ENCODE measurements around the gene OR13C2. TPM values are rescaled to one million over a fixed set of nuclear protein-coding genes. Genes with fewer than 3 reads are reported as not detected.

OR13C2 gene
- total RNA-seq (2022; extraction: Qiagen RNA extraction): not detected in 5 replicates

GRCh38 chr9:104605527-104605926 lies at the start of gene OR13C2:
Gene OR13C2, minus strand, starts transcription at chr9:104605627. Its CDS starts 0 bp downstream, at chr9:104605627.

GRCh38 chr9:104618104-104618503 lies 12.7 kb upstream of the OR13C2 start, which contains the start of gene OR13C9:
Gene OR13C9, minus strand, starts transcription at chr9:104618204. Its CDS starts 0 bp downstream, at chr9:104618204.

GRCh38 chr9:104599313-104599712 lies 6.1 kb downstream of the OR13C2 start, which contains the start of gene OR13C5:
Gene OR13C5, minus strand, starts transcription at chr9:104599413. Its CDS starts 0 bp downstream, at chr9:104599413.

GRCh38 chr9:104568868-104569267 lies 36.6 kb downstream of the OR13C2 start, which contains the start of gene OR13C8:
Gene OR13C8, plus strand, starts transcription at chr9:104569168. Its CDS starts 0 bp downstream, at chr9:104569168.

Other genes with a start within 250 kb of the OR13C2 start
- not detected in 5 replicates for gene OR13F1, start 101.4 kb downstream of the OR13C2 start, total RNA-seq (2022; extraction: Qiagen RNA extraction)
- gene OR13C4, start 78.4 kb downstream of the OR13C2 start, total RNA-seq (2022; extraction: Qiagen RNA extraction): not detected in 5 replicates
- not detected in 5 replicates for gene OR13C3, start 68.8 kb downstream of the OR13C2 start, total RNA-seq (2022; extraction: Qiagen RNA extraction)
- not detected in 5 replicates for gene OR13C8, start 36.5 kb downstream of the OR13C2 start, total RNA-seq (2022; extraction: Qiagen RNA extraction)
- gene OR13C5, start 6.2 kb downstream of the OR13C2 start, total RNA-seq (2022; extraction: Qiagen RNA extraction): not detected in 5 replicates
- gene OR13C9, start 12.6 kb upstream of the OR13C2 start, total RNA-seq (2022; extraction: Qiagen RNA extraction): not detected in 5 replicates
- gene OR13D1, start 88.9 kb upstream of the OR13C2 start, total RNA-seq (2022; extraction: Qiagen RNA extraction): not detected in 5 replicates
- 11.9 to 14.4 TPM (median 13.8 TPM) in 5 replicates for gene NIPSNAP3A, start 142.1 kb upstream of the OR13C2 start, total RNA-seq (2022; extraction: Qiagen RNA extraction)
- 0.33 to 0.71 TPM (median 0.39 TPM) in 5 replicates for gene NIPSNAP3B, start 158.5 kb upstream of the OR13C2 start, total RNA-seq (2022; extraction: Qiagen RNA extraction)

Measured in A549 treated with dexamethasone at 1 μM for 4 hours (cell line).